ENCODE data around the gene PRKAG2.
"Not testable (repeated sequence)": the region's sequence is repeated elsewhere in the genome, so short reads cannot be mapped to it uniquely, and the experiment has no call there.

GRCh38 chr7:151797667-151798307 is 79.1 kb downstream of the PRKAG2 start:
- not testable (repeated sequence) for TF ChIP-seq CTCF (conservative IDR thresholded peaks at IDR 0.05 in 1 of 2, IDR thresholded peaks at IDR 0.05 in 1 of 2; ENCODE audit: extremely low read depth in 1 of 2, insufficient read depth in 1 of 2, low read depth in 1 of 2, low read length in 2 of 2); EZH2 (IDR thresholded peaks at IDR 0.05; ENCODE audit: borderline replicate concordance, low read length)

All from mammary epithelial cell (primary cell).